ENCODE measurements around the gene MAP4K4. TPM values are rescaled to one million over a fixed set of nuclear protein-coding genes. Genes with fewer than 3 reads are reported as not detected.

The MAP4K4 gene
- polyA plus RNA-seq, 1 experiment: 158 TPM

- POLR2A ChIA-PET: no interaction called here
- CTCF ChIA-PET: no interaction called here
These were observed 146.0 kb downstream of the MAP4K4 start for GRCh38 chr2:101843471-101843870.

GRCh38 chr2:101844055-101844635, 146.6 kb downstream of the MAP4K4 start:
- no peaks in the 10 kb centered on the region for H3K27me3 ChIP-seq (ENCODE audit: control insufficient read depth, insufficient read depth, low read length)
- H3K27ac ChIP-seq (ENCODE audit: low read depth, low read length): no peak overlapping the region
- no peak for TF ChIP-seq CTCF (IDR thresholded peaks at IDR 0.05; ENCODE audit: low read depth, low read length)
- H3K4me3 ChIP-seq (ENCODE audit: low read depth, low read length): no peak overlapping the region
- ChIA-PET POLR2A (no interaction called here), CTCF (no interaction called here)
- DNase-seq (ENCODE audit: low read depth, low spot score): no peak
- H3K9me3 ChIP-seq (ENCODE audit: control insufficient read depth, insufficient read depth, low read length): no peaks in the 10 kb centered on the region

More at GRCh38 chr2:101843471-101843870, 146.0 kb downstream of the MAP4K4 start:
- TF ChIP-seq CTCF (IDR thresholded peaks at IDR 0.05; ENCODE audit: low read depth, low read length): no peak
- no peak overlapping the region for H3K4me3 ChIP-seq (ENCODE audit: low read depth, low read length)
- no peaks in the 10 kb centered on the region for H3K9me3 ChIP-seq (ENCODE audit: control insufficient read depth, insufficient read depth, low read length)
- H3K27ac ChIP-seq (ENCODE audit: low read depth, low read length): no peak overlapping the region
- DNase-seq (ENCODE audit: low read depth, low spot score): no peak
- no peaks in the 10 kb centered on the region for H3K27me3 ChIP-seq (ENCODE audit: control insufficient read depth, insufficient read depth, low read length)

GRCh38 chr2:101846973-101847372, 149.5 kb downstream of the MAP4K4 start:
- H3K27ac ChIP-seq (ENCODE audit: low read depth, low read length): no peak overlapping the region
- TF ChIP-seq CTCF (IDR thresholded peaks at IDR 0.05; ENCODE audit: low read depth, low read length): no peak
- no peak overlapping the region for H3K4me3 ChIP-seq (ENCODE audit: low read depth, low read length)
- ChIA-PET CTCF (interaction anchor here (0.8 to 1.7 kb wide), 8 partner anchors 9 to 597 kb away, joined by 3 to 13 read pairs (median 4); no protein-coding TSS in a partner anchor), POLR2A (no interaction called here)
- H3K27me3 ChIP-seq (ENCODE audit: control insufficient read depth, insufficient read depth, low read length): no peaks in the 10 kb centered on the region
- DNase-seq (ENCODE audit: low read depth, low spot score): no peak
- no peaks in the 10 kb centered on the region for H3K9me3 ChIP-seq (ENCODE audit: control insufficient read depth, insufficient read depth, low read length)

- no peaks in the 10 kb centered on the region for H3K9me3 ChIP-seq (ENCODE audit: control insufficient read depth, insufficient read depth, low read length)
- no peak overlapping the region for H3K4me3 ChIP-seq (ENCODE audit: low read depth, low read length)
- ChIA-PET CTCF (interaction anchor here (1.1 to 1.7 kb wide), 3 partner anchors 10 to 429 kb away, joined by 4 to 13 read pairs (median 4); no protein-coding TSS in a partner anchor), POLR2A (interaction anchor here (0.6 kb wide), 1 partner anchor 102 kb away, joined by 4 read pairs; no protein-coding TSS in a partner anchor)
- no peak overlapping the region for H3K27ac ChIP-seq (ENCODE audit: low read depth, low read length)
- no peak for DNase-seq (ENCODE audit: low read depth, low spot score)
- H3K27me3 ChIP-seq (ENCODE audit: control insufficient read depth, insufficient read depth, low read length): no peaks in the 10 kb centered on the region
- no peak for TF ChIP-seq CTCF (IDR thresholded peaks at IDR 0.05; ENCODE audit: low read depth, low read length)
These were observed 150.3 kb downstream of the MAP4K4 start for GRCh38 chr2:101847661-101848339.

GRCh38 chr2:101848769-101849410, 151.4 kb downstream of the MAP4K4 start:
- no peak for DNase-seq (ENCODE audit: low read depth, low spot score)
- Histone ChIP-seq H3K27ac (ENCODE audit: low read depth, low read length) (no peak overlapping the region), H3K9me3 (ENCODE audit: control insufficient read depth, insufficient read depth, low read length) (no peaks in the 10 kb centered on the region), H3K27me3 (ENCODE audit: control insufficient read depth, insufficient read depth, low read length) (no peaks in the 10 kb centered on the region), H3K4me3 (ENCODE audit: low read depth, low read length) (no peak overlapping the region)
- POLR2A ChIA-PET: no interaction called here
- CTCF ChIA-PET: interaction anchor here (1.0 kb wide), 1 partner anchor 430 kb away, joined by 3 read pairs; no protein-coding TSS in a partner anchor
- no peak for TF ChIP-seq CTCF (IDR thresholded peaks at IDR 0.05; ENCODE audit: low read depth, low read length)

Measured in AG04450 (cell line).